Prostate gland (tissue), 2 donors: Measurements from ENCODE around the gene SLC35E3.

ENCODE experiments used
- POLR2A ChIP-seq: fragments of 450-650 bp; IDR thresholded peaks from one replicate; pipeline ENCODE4 v1.6.1; 2016; ENCODE audit warnings: antibody characterized with exemption, mild to moderate bottlenecking
- POLR2AphosphoS5 ChIP-seq: sonication (generic); formaldehyde crosslinking; IDR thresholded peaks from one replicate; pipeline ENCODE4 v1.6.1; 2017; ENCODE audit warnings: antibody characterized with exemption
- TF ChIP-seq, protein P1 (sequence below), 4 experiments: fragments of 200-600 bp in 2 of 4; fragments of 450-650 bp in 2 of 4; sonication (generic) in 2 of 4; IDR thresholded peaks; 1 replicate in 3 of 4; 2 replicates in 1 of 4; pipeline ENCODE4 v1.5.1; 2016 to 2019; ENCODE audit warnings: antibody characterized with exemption in 4 of 4, mild to moderate bottlenecking in 2 of 4, moderate library complexity in 2 of 4

DNA sequence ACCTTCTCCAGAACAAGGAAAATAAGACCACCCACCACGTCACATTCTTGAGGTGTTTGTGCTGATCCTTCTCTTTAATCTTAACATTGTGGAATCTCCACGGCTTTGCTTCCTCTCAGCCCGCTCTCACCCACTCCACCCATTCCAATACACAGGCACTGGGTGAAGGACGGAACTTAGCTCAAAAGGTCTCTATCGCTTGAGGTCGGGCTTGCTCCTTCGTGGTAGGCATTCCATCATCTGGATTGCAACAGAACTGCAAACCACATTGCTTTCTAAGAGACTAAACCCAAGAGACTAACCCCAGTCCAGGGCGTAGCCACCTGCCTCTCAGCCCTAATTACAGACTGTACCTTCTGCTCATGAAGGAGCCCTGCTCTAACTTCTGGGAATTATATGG lies 38.0 kb downstream of the SLC35E3 start:
- TF ChIP-seq POLR2A (no peak), POLR2AphosphoS5 (no peak)
- TF ChIP-seq, protein P1, sequence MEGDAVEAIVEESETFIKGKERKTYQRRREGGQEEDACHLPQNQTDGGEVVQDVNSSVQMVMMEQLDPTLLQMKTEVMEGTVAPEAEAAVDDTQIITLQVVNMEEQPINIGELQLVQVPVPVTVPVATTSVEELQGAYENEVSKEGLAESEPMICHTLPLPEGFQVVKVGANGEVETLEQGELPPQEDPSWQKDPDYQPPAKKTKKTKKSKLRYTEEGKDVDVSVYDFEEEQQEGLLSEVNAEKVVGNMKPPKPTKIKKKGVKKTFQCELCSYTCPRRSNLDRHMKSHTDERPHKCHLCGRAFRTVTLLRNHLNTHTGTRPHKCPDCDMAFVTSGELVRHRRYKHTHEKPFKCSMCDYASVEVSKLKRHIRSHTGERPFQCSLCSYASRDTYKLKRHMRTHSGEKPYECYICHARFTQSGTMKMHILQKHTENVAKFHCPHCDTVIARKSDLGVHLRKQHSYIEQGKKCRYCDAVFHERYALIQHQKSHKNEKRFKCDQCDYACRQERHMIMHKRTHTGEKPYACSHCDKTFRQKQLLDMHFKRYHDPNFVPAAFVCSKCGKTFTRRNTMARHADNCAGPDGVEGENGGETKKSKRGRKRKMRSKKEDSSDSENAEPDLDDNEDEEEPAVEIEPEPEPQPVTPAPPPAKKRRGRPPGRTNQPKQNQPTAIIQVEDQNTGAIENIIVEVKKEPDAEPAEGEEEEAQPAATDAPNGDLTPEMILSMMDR (IDR thresholded peaks at IDR 0.05): no peak
